MM.1S (cell line): ENCODE data around the gene BID.

Source experiments
- DNase-seq: peaks from one replicate; pipeline ENCODE4 v3.0.0-alpha.2; 2015
- H2AFZ ChIP-seq: fragments of 300-600 bp; sonication (generic); 2 replicates; pipeline ENCODE4 v1.6.0; 2016; ENCODE audit warnings: antibody characterized with exemption, low read length
- H3F3A ChIP-seq: fragments of 300-600 bp; sonication (generic); 2 replicates; pipeline ENCODE4 v1.6.1; 2016; ENCODE audit warnings: mild to moderate bottlenecking, antibody characterized with exemption, low read length, moderate library complexity, mixed read lengths; ENCODE audit not compliant: insufficient read depth
- H3K27ac ChIP-seq: fragments of 300-600 bp; sonication (generic); 2 replicates; pipeline ENCODE4 v1.5.1; 2016; ENCODE audit warnings: mild to moderate bottlenecking, low read length
- H3K27me3 ChIP-seq: fragments of 300-600 bp; sonication (generic); replicated peaks from 2 replicates; pipeline ENCODE4 v1.6.0; 2016; ENCODE audit warnings: low read length; ENCODE audit not compliant: insufficient read depth
- H3K36me3 ChIP-seq: fragments of 300-600 bp; sonication (generic); replicated peaks from 2 replicates; pipeline ENCODE4 v1.6.1; 2016; ENCODE audit warnings: mild to moderate bottlenecking, low read length, mixed read lengths; ENCODE audit not compliant: insufficient read depth
- H3K4me1 ChIP-seq: fragments of 300-600 bp; sonication (generic); 2 replicates; pipeline ENCODE4 v1.6.1; 2016; ENCODE audit warnings: low read length, mixed read lengths
- H3K4me2 ChIP-seq: fragments of 300-600 bp; sonication (generic); 2 replicates; pipeline ENCODE4 v1.6.0; 2016; ENCODE audit warnings: low read depth, low read length
- H3K4me3 ChIP-seq: fragments of 300-600 bp; sonication (generic); 2 replicates; pipeline ENCODE4 v1.5.1; 2016; ENCODE audit warnings: low read length, mixed read lengths
- H3K79me2 ChIP-seq: fragments of 300-600 bp; sonication (generic); 2 replicates; pipeline ENCODE4 v1.6.1; 2016; ENCODE audit warnings: mixed run types, low read length, mixed read lengths
- H3K9ac ChIP-seq: fragments of 300-600 bp; sonication (generic); 2 replicates; pipeline ENCODE4 v1.6.1; 2016; ENCODE audit warnings: low read length, mixed read lengths
- H3K9me2 ChIP-seq: fragments of 300-600 bp; sonication (generic); replicated peaks from 2 replicates; pipeline ENCODE4 v1.6.1; 2016; ENCODE audit warnings: mild to moderate bottlenecking, low read length, mixed read lengths; ENCODE audit not compliant: insufficient read depth
- H3K9me3 ChIP-seq: fragments of 300-600 bp; sonication (generic); replicated peaks from 2 replicates; pipeline ENCODE4 v1.6.1; 2016; ENCODE audit warnings: mild to moderate bottlenecking, low read length, mixed read lengths; ENCODE audit not compliant: insufficient read depth
- H4K20me1 ChIP-seq: fragments of 300-600 bp; sonication (generic); 2 replicates; pipeline ENCODE4 v1.6.1; 2016; ENCODE audit warnings: mild to moderate bottlenecking, low read length, moderate library complexity, mixed read lengths; ENCODE audit not compliant: insufficient read depth
- CTCF ChIP-seq: fragments of 300-600 bp; sonication (generic); IDR thresholded peaks from 2 replicates; pipeline ENCODE4 v1.5.1; 2016; ENCODE audit warnings: antibody characterized with exemption, low read length, mixed read lengths
- EZH2 ChIP-seq: fragments of 300-600 bp; sonication (generic); optimal IDR thresholded peaks from 2 replicates; pipeline ENCODE3; 2017; ENCODE audit warnings: low read depth, mild to moderate bottlenecking, antibody characterized with exemption, low read length, mixed read lengths
- EZH2phosphoT487 ChIP-seq: fragments of 300-600 bp; sonication (generic); IDR thresholded peaks from 2 replicates; pipeline ENCODE4 v1.6.1; 2018; ENCODE audit warnings: antibody characterized with exemption, low read length

Gene BID

DNA sequence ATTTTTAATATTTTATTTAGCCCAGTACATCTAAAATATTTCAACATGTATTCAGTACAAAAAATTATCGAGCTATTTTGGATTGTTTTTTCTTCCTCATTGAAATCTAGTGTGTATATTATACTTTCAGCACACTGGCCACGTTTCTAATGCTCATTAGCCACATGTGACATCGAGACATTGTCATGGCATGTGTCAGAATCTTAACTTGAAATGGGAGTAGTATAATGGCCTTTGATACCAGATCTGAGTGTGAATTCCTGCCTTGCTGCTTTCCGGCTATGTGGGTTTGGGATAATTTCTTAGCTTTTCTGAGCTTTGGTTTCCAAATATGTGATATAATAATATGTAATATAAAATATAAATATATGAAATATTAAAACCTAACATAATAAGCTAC is 81.4 kb downstream of the BID start:
- Histone ChIP-seq H3K9ac (no peak overlapping the region), H3K9me2 (no peaks in the 10 kb centered on the region), H3K27me3 (no peaks in the 10 kb centered on the region), H3K4me2 (no peak overlapping the region), H3K9me3 (no peaks in the 10 kb centered on the region), H4K20me1 (no peaks in the 10 kb centered on the region), H3K4me3 (no peak overlapping the region), H3K27ac (no peak overlapping the region), H3K4me1 (no peaks in the 10 kb centered on the region), H3K79me2 (no peaks in the 10 kb centered on the region), H3F3A (no peaks in the 10 kb centered on the region), H3K36me3 (no peaks in the 10 kb centered on the region), H2AFZ (no peak overlapping the region)
- no peak for DNase-seq
- TF ChIP-seq EZH2phosphoT487 = no peak
- TF ChIP-seq EZH2 = no peak
- TF ChIP-seq CTCF = no peak

- H3F3A ChIP-seq = no peaks in the 10 kb centered on the region
- no peaks in the 10 kb centered on the region for H3K9me3 ChIP-seq
- no peaks in the 10 kb centered on the region for H4K20me1 ChIP-seq
- H3K79me2 ChIP-seq = no peaks in the 10 kb centered on the region
- no peaks in the 10 kb centered on the region for H3K27me3 ChIP-seq
- no peak overlapping the region for H3K4me3 ChIP-seq
- no peaks in the 10 kb centered on the region for H3K36me3 ChIP-seq
- H3K4me1 ChIP-seq = no peaks in the 10 kb centered on the region
- DNase-seq = no peak
- no peak overlapping the region for H2AFZ ChIP-seq
- no peak overlapping the region for H3K27ac ChIP-seq
- no peak overlapping the region for H3K9ac ChIP-seq
- no peaks in the 10 kb centered on the region for H3K9me2 ChIP-seq
- no peak overlapping the region for H3K4me2 ChIP-seq
- TF ChIP-seq CTCF (no peak), EZH2 (no peak), EZH2phosphoT487 (no peak)
Measured at GRCh38 chr22:17684245-17684644, 90.0 kb downstream of the BID start.
